Liver (tissue), 3 donors: Measurements from ENCODE around the gene WNT1.

ENCODE experiments used
- CTCF ChIP-seq: fragments of 150-350 bp; IDR thresholded peaks from 2 replicates; pipeline ENCODE4 v1.5.1; 2017; ENCODE audit warnings: improper control_type of control experiment, low read depth, low read length; ENCODE audit not compliant: missing input control
- HNF4A ChIP-seq, 2 donors: conservative IDR thresholded peaks; 2 replicates each; pipeline ENCODE4 v1.6.1; 2016; ENCODE audit warnings: antibody characterized with exemption in 2 of 2, mild to moderate bottlenecking in 2 of 2
- donor health status: healthy.
- donor health status: healthy.

GRCh38 chr12:48969160-48969771 lies 8.9 kb upstream of the WNT1 start:
- TF ChIP-seq CTCF (no peak), HNF4A (conservative IDR thresholded peaks at IDR 0.05) (no peak)
